Mucosa of descending colon (tissue), 3 donors: ENCODE data around the gene PACRG. TPM values are rescaled to one million over a fixed set of nuclear protein-coding genes. Genes with fewer than 3 reads are reported as not detected.

Experiments used
- ATAC-seq: fragments of 200-7000 bp; cut with Tn5 transposase; one replicate; pipeline ENCODE4 v1.9.1; 2020; ENCODE audit warnings: mild to moderate bottlenecking, moderate library complexity
- DNase-seq, 3 donors: peaks; one replicate each; pipeline ENCODE4 v3.0.0-alpha.2; 2020
- H3K36me3 ChIP-seq: fragments of 200-600 bp; one replicate; pipeline ENCODE4 v1.8.0; 2021; ENCODE audit warnings: low read depth, mild to moderate bottlenecking
- H3K4me1 ChIP-seq: fragments of 200-600 bp; one replicate; pipeline ENCODE4 v1.8.0; 2021; ENCODE audit warnings: low read depth, mild to moderate bottlenecking
- H3K4me3 ChIP-seq: fragments of 200-600 bp; one replicate; pipeline ENCODE4 v1.8.0; 2021; ENCODE audit warnings: mild to moderate bottlenecking
- H3K9me3 ChIP-seq: fragments of 200-600 bp; one replicate; pipeline ENCODE4 v1.8.0; 2021; ENCODE audit warnings: mild to moderate bottlenecking
- intact Hi-C, 2 donors: fragments of 100-400 bp; cut with DNase I in 1 of 2; cut with micrococcal nuclease in 1 of 2; formaldehyde crosslinking; loops; one replicate each; pipeline versions ENCODE4 v1.11.0 to v1.11.1; 2022; cut with DNase I, micrococcal nuclease
- total RNA-seq, 3 donors: library from RNA; stranded (reverse); fragmentation: NEBNext Ultra II Directional in 2 of 3; extraction: Animal tissue kit (Norgen Biotek cat#: 25700) in 2 of 3; gene quantifications; one replicate each; pipeline versions ENCODE4 v1.2.1 to v1.2.4, GENCODE V29; 2021 to 2023
- TF ChIP-seq, protein P1 (sequence below): fragments of 200-600 bp; IDR thresholded peaks from one replicate; pipeline ENCODE4 v1.8.0; 2022; ENCODE audit warnings: antibody characterized with exemption, mild to moderate bottlenecking
- donor health status: DM: no; HTN: no; CAD: no; lungs with moderate emphysema.
- donor health status: DM: no; HTN: no; CAD: no.
- donor health status: DM: no; HTN: yes; CAD: no.

The PACRG gene
- total RNA-seq, 3 donors from 2014 or later: 1.1 to 1.5 (median 1.3) TPM

DNA sequence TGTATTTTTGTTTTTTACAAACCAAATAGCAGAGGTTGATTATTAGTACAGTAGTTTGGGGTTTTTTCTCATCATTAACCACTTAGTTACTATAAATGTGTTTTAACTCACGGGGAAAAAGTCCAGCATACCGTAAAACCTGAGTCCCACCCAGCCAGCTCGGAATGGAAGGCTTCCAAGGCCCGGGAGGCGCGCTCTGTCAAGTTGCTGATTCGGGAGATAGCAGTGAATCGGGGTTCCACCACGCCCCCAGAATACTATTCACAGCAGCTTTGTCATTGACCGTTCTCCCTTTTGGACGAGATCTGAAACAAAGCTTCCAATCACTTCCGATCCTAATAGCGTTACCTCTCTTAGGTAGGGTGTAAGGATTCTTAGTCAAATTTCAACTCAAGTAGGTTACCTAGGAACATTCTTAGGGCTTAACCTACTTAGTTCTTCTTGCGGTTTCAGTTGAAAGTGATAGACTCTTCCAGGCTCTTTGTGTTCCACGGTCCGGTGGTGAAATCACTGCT is 453.9 kb downstream of the PACRG start:
- TF ChIP-seq, protein P1, sequence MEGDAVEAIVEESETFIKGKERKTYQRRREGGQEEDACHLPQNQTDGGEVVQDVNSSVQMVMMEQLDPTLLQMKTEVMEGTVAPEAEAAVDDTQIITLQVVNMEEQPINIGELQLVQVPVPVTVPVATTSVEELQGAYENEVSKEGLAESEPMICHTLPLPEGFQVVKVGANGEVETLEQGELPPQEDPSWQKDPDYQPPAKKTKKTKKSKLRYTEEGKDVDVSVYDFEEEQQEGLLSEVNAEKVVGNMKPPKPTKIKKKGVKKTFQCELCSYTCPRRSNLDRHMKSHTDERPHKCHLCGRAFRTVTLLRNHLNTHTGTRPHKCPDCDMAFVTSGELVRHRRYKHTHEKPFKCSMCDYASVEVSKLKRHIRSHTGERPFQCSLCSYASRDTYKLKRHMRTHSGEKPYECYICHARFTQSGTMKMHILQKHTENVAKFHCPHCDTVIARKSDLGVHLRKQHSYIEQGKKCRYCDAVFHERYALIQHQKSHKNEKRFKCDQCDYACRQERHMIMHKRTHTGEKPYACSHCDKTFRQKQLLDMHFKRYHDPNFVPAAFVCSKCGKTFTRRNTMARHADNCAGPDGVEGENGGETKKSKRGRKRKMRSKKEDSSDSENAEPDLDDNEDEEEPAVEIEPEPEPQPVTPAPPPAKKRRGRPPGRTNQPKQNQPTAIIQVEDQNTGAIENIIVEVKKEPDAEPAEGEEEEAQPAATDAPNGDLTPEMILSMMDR: no peak
- ATAC-seq: no peak
- intact Hi-C loops: no loop called here
- no peaks in the 10 kb centered on the region for H3K36me3 ChIP-seq
- no peak for DNase-seq
- no peaks in the 10 kb centered on the region for H3K9me3 ChIP-seq
- H3K4me1 ChIP-seq: no peaks in the 10 kb centered on the region
- H3K4me3 ChIP-seq: no peak overlapping the region

DNA sequence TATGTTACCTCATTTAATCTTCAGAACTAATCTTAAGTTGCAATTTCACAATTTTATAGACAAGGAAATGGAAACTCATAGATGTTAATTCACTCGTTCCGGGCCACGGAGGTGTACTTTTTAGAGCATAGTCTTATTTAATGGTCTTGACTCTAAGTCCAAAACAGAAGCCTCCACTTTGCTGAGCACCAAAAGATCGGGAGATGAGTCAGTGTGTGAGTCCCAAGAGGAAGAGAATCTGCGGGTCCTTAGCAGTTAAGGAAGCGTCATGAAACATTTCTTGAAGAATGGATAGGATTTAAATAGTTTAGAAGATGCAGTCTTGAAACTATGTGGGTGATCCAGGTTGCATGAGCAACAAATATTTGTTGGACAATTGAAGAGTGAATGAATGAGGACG is 454.9 kb downstream of the PACRG start:
- Histone ChIP-seq H3K36me3 (no peaks in the 10 kb centered on the region), H3K4me1 (no peaks in the 10 kb centered on the region), H3K9me3 (no peaks in the 10 kb centered on the region), H3K4me3 (no peak overlapping the region)
- intact Hi-C loops: no loop called here
- DNase-seq (no peak), ATAC-seq (no peak)
- TF ChIP-seq, protein P1: no peak

DNA sequence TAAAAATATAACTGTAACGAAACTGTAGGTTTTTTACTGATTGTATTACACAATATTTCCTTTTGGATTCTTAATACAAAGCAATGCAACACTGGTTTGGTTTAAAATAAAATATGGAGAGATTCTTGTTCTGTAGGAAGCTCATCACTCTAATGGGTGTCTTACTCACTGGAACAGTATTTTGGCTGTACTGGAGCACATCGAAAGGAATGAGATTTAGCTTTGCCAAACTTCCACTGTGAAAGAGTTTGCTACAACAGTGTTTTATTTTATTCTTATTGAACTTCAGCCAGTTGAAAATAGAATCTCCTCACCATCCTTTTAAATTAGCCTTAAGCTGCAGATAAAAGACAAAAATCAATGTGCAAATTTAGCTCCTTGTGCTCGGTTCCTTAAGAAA is 456.0 kb downstream of the PACRG start:
- Histone ChIP-seq H3K9me3 (no peaks in the 10 kb centered on the region), H3K4me3 (no peak overlapping the region), H3K4me1 (no peaks in the 10 kb centered on the region), H3K36me3 (no peaks in the 10 kb centered on the region)
- no peak for ATAC-seq
- no peak for DNase-seq
- TF ChIP-seq, protein P1: no peak
- intact Hi-C loops: no loop called here

DNA sequence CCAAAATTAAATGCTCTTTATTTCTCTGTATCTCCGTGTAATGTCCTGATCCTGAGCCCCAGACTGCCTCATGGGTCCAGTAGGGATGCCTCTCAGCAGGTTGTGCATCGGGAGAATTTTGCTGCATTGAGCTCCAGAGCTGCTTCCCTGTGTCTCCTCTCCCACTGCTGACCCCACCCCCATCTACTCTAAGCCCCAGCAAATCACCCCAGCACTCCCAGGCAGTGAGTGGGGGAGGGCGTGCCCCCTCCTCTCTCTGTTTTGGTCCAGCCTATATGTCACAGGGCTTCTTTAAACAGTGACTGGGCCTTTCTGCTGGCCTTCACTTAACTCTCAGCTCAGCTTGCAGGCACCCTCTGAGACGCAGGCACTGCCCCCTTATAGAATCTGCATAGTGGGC is 458.0 kb downstream of the PACRG start:
- no peaks in the 10 kb centered on the region for H3K4me1 ChIP-seq
- no peak overlapping the region for H3K4me3 ChIP-seq
- TF ChIP-seq, protein P1: no peak
- ATAC-seq (no peak), DNase-seq (no peak)
- H3K36me3 ChIP-seq: no peaks in the 10 kb centered on the region
- intact Hi-C loops: no loop called here
- H3K9me3 ChIP-seq: no peaks in the 10 kb centered on the region

DNA sequence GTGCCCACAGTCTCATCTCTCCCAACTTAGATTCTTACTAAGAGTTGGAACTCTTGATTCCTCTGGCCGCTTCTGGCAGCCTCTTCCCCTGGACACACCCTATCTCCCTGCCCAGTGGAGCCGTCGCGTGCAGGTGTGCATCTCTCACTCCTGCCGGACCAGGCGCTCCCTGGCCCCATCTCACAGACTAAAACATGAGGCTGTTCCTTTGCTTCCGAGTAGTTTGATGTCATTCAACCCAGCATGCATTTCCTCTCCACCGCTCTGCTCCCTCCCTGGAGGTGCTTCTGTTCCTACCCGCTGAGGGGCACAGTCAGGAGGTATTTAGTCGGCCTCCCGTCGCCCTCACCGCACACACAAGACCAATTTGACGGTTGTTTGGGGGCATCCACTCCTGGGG is 458.8 kb downstream of the PACRG start:
- DNase-seq (no peak), ATAC-seq (no peak)
- intact Hi-C loops: no loop called here
- Histone ChIP-seq H3K4me1 (no peaks in the 10 kb centered on the region), H3K36me3 (no peaks in the 10 kb centered on the region), H3K4me3 (no peak overlapping the region), H3K9me3 (no peaks in the 10 kb centered on the region)
- TF ChIP-seq, protein P1: no peak

DNA sequence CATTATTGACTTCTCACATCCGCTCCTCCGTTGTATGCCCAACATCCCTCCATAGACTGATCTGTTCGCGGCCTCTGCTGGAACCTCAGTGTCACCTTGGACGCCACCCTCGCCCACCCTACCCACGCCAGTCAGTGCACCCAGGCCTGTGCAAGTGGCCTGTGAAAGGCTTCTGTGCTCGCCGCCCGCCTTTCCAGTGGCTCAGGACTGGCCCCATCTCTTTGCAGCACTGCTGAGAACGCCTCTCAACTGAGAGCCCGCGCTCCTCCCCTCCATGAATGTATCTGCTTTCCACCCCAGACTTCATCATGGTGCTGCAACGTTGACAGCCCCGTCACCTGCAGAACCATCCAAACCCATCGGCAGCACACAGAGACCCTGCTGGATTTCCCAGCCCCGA is 459.4 kb downstream of the PACRG start:
- ATAC-seq (no peak), DNase-seq (no peak)
- Histone ChIP-seq H3K9me3 (no peaks in the 10 kb centered on the region), H3K4me3 (no peak overlapping the region), H3K4me1 (no peaks in the 10 kb centered on the region), H3K36me3 (no peaks in the 10 kb centered on the region)
- TF ChIP-seq, protein P1: no peak
- intact Hi-C loops: no loop called here
